Brain pericyte (primary cell): Measurements from ENCODE around the gene CARNS1.
A peak's percentile ranks its signal among the peaks of the same experiment; 100 is the strongest.
"Not testable (repeated sequence)": the region's sequence is repeated elsewhere in the genome, so short reads cannot be mapped to it uniquely, and the experiment has no call there.

Experiments used
- DNase-seq: peaks from one replicate; pipeline ENCODE4 v3.0.0-alpha.2; 2012; ENCODE audit warnings: low read depth, low spot score

Gene CARNS1

GRCh38 chr11:67427364-67427859, 11.9 kb downstream of the CARNS1 start:
- DNase-seq = not testable (repeated sequence)

GRCh38 chr11:67428052-67429001, 12.8 kb downstream of the CARNS1 start, which contains the start of gene RPS6KB2:
RPS6KB2 (plus strand) TSS chr11:67428494; CDS start chr11:67428546, 52 bp downstream.
- DNase-seq = peak; percentile 91

DNA sequence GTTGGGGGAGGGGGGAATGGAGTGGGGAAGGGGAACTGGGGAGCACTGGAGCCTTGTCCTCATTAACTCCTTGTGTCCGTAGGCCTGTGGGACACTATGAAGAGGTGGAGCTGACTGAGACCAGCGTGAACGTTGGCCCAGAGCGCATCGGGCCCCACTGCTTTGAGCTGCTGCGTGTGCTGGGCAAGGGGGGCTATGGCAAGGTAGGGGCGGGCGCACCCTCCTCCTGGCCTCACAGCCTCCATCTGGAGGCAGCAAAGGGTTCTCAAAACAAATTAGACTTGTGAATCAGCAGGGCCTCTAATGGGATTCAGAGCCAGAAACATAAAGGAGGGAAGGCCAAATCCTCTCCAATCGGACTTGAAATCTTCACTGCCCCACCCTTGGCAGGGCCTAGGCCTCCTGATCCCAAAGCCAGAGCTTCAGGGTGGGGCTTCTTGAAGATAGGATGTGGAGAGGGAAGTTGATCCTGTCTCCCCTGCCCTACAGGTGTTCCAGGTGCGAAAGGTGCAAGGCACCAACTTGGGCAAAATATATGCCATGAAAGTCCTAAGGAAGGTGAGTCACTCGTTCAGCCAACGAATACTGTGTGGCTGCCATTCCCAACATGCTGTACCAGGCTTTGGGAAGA, 13.7 kb downstream of the CARNS1 start:
- no peak for DNase-seq

GRCh38 chr11:67429722-67430121, 14.2 kb downstream of the CARNS1 start:
- DNase-seq = no peak

- DNase-seq = no peak
These were observed 16.1 kb downstream of the CARNS1 start for GRCh38 chr11:67431346-67432249.

DNA sequence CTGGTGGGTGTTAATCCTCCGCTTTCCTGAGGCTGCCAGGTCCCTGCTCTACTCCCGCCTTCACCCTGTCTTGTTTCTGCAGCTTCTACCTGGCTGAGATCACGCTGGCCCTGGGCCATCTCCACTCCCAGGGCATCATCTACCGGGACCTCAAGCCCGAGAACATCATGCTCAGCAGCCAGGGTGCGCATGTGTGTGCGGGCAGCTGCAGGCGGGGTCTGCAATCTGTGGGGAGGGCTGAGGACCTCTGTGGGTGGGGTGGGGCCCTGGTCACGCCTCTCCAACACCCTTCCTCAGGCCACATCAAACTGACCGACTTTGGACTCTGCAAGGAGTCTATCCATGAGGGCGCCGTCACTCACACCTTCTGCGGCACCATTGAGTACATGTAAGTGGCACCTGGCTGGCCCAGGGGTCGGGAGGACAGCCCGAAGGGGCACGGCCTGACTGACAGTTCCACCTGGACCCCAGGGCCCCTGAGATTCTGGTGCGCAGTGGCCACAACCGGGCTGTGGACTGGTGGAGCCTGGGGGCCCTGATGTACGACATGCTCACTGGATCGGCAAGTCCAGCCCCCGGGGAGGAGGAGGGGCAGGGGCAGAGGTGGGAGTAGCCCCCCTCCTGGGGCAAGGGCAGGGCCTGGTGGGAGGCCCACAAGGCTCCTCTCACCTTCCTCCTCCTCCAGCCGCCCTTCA, 17.3 kb downstream of the CARNS1 start:
- DNase-seq = no peak

DNA sequence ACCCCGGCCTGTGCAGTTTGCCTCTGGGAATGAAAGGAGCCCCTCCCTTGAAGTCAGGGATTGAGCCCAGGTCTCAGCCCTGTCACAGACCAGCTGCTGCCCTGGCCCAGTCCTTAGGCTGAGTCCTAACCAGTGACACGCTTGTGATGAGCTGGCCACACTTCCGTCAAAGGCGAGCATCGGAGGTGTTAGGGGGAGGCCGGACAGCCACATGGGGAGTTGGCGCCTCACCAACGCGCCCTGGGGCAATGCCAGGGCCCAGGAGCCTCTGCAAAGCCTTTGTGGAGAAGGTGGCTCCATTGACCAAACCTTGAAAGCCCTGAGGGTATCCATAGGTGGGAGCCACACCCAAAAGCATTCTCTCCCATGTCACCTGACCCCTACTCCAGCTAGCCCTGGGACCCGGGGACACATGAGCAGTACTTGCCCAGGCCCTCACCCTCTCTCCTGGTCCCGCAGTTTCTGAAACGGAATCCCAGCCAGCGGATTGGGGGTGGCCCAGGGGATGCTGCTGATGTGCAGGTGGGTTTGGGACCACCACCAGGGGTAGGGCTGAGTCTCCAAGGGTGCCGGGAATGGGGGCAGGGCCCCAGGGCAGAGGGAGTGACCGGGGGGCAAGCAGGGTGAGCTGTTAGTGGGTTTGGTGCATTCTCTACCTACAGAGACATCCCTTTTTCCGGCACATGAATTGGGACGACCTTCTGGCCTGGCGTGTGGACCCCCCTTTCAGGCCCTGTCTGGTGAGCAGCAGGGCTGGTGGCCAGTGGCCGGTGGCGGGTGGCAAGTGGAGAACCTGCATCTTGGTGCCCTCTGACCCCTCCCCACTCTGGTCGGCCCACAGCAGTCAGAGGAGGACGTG, 18.3 kb downstream of the CARNS1 start:
- DNase-seq = no peak

GRCh38 chr11:67434395-67434881, 19.0 kb downstream of the CARNS1 start:
- no peak for DNase-seq

- DNase-seq = no peak
These were observed 19.7 kb downstream of the CARNS1 start for GRCh38 chr11:67435031-67435726.

- no peak for DNase-seq
These were observed 20.4 kb downstream of the CARNS1 start for GRCh38 chr11:67435727-67436458.

GRCh38 chr11:67436459-67437081, 21.1 kb downstream of the CARNS1 start:
- no peak for DNase-seq

DNA sequence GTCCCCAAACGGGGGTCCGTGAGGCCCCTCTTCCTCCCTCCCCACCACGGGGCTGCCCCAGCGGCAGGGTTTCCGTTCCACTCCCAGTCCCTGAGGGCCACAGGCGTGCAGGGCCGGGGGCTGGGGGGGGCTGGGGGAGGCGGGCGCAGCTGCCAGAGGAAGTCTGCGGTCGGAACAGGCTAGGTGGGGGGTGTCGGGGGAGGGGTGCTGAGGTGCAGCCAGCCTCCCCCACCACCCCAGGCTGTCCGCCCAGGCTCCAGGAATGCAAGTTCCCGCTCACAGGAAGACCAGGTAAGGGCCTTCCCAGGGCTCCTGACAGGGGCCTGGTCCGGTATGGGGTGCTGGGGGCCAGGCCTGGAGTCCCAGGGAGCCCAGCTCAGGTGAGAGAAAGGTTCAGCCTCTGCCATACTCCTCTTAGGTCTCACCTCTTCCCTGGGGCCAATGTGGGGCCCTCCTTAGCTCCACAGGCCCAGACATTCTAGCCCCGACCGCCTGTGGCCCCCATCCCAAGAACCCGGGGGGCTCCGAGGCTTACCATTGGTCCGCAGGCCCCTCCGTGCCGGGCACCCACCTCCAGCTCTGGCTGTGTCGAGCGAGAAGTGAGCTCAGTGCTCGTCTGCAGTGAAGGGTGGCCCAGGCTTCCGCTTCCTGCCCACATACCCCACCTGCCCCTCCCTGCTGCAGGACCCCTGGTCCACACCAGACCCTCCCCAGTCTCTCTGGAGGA, 21.8 kb downstream of the CARNS1 start, which contains the start of gene PTPRCAP:
PTPRCAP (minus strand) TSS at position 601 of the 727 bp plus-strand sequence; CDS start at position 538, 63 bp downstream.
- no peak for DNase-seq

DNA sequence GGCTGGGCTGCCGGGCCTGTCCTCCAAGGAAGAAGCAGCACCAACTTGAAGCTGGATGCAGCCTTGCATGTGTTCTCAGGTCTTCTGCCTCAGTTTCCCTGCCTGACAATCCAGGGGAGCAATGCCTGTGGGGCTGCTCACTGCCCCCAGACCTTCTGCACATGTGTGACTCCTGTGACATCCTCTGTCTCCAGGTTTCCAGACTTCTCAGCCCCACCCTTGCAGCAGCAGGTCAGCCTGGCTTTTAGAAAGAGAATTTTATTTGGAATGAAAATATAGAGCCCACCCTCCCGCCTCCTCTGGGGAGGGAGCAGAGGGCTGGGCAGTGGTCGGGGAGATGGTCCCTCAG, 22.3 kb downstream of the CARNS1 start:
- no peak for DNase-seq

- DNase-seq = no peak
These were observed 22.9 kb downstream of the CARNS1 start for GRCh38 chr11:67438158-67438902.

DNA sequence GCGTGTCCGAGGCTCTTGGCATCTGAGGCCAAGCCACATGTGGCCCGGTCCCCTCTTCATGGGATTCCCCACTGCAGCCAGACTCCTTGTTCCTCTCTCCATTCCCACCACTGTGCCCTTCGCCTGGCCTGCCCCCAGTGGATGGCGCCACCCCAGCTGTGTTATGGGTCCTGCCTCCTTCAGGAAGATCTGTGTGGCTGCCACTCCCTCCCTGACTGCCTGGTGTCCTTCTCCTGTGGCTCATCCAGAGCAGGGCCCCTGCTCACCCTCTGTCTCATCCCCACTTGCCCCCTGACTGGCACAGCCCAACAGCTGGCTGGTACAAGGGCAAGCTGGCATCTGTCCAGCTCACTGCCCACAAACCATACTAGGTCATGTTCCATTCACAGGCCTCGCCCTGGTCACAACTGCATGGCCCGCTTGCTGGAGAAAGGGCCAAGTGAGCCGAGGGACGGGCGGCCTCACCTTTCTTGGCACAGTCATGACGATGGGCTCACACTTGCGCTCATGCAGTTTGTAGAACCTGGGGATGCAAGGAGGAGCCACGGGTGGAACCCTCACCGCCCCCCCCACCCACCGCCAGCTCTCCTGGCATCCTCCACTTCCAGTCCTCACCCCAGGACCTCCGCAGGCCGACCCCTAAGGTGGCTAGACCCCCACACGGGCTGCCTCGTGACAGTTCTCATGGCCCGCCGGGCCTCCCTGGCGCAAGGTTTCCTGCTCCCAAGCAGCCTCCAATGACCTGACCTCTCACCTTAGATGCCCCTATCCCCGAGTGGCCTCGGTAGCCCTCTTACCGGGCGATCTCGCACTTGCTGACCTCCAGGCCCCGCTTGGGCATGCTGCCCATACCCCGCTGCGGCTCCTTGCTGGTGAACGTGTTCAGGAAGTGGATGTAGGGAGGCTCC, 24.1 kb downstream of the CARNS1 start:
- no peak for DNase-seq
